ENCODE results near the gene PCDHGA5.
A peak's percentile ranks its signal among the peaks of the same experiment; 100 is the strongest.
"Not testable (repeated sequence)": the region's sequence is repeated elsewhere in the genome, so short reads cannot be mapped to it uniquely, and the experiment has no call there.

PCDHGA5 gene

GRCh38 chr5:141413540-141414069 lies 49.6 kb downstream of the PCDHGA5 start:
- DNase-seq (no peak), ATAC-seq (no peak)
- peak overlapping the region; percentile 89 to 91 for H3K4me3 Mint-ChIP-seq
- H3K27ac Mint-ChIP-seq: peak overlapping the region in 1 of 2 donors; percentile 96
- peaks cover 35% of the 10 kb centered on the region for H3K4me1 Mint-ChIP-seq
- H3K9me3 Mint-ChIP-seq: peaks cover 12 to 28% of the 10 kb centered on the region in 2 donors
- H3K27me3 Mint-ChIP-seq: peaks cover 82% of the 10 kb centered on the region

- peak overlapping the region; percentile 39 to 55 for H3K4me3 Mint-ChIP-seq
- not testable (repeated sequence) for H3K27ac Mint-ChIP-seq, ATAC-seq, DNase-seq
- H3K27me3 Mint-ChIP-seq: peaks cover 82% of the 10 kb centered on the region
- H3K4me1 Mint-ChIP-seq: peaks cover 35% of the 10 kb centered on the region
- H3K9me3 Mint-ChIP-seq: peaks cover 12 to 26% of the 10 kb centered on the region in 2 donors
Measured at GRCh38 chr5:141414548-141415274, 50.7 kb downstream of the PCDHGA5 start.

GRCh38 chr5:141415275-141415618 lies 51.3 kb downstream of the PCDHGA5 start:
- peaks cover 10 to 21% of the 10 kb centered on the region in 2 donors for H3K9me3 Mint-ChIP-seq

More at GRCh38 chr5:141415275-141415618, 51.3 kb downstream of the PCDHGA5 start:
- peak overlapping the region; percentile 39 to 55 for H3K4me3 Mint-ChIP-seq
- DNase-seq, ATAC-seq, H3K27ac Mint-ChIP-seq: not testable (repeated sequence)
- peaks cover 35% of the 10 kb centered on the region for H3K4me1 Mint-ChIP-seq
- H3K27me3 Mint-ChIP-seq: peaks cover 82% of the 10 kb centered on the region

Measured in stimulated activated naive CD8-positive, alpha-beta T cell treated with anti-CD3 and anti-CD28 coated beads, Interleukin-15, amount 100 ng/mL, for 72 hours (primary cell).